ENCODE data around the gene CXCL16. TPM values are rescaled to one million over a fixed set of nuclear protein-coding genes. Genes with fewer than 3 reads are reported as not detected.

The CXCL16 gene
- total RNA-seq, 1 experiment from 2014 or later: 4.5 TPM

GRCh38 chr17:4701116-4701515, 38.6 kb downstream of the CXCL16 start:
- Histone ChIP-seq H3K4ac (ENCODE audit: low read depth, low read length) (no peak overlapping the region), H4K5ac (ENCODE audit: insufficient read length, low read depth, low read length) (no peak overlapping the region), H3K27ac (ENCODE audit: insufficient read length, low read depth, low read length) (no peak overlapping the region), H2AFZ (ENCODE audit: low read length) (no peak overlapping the region), H4K20me1 (ENCODE audit: control insufficient read depth, insufficient read depth, insufficient read length) (no peaks in the 10 kb centered on the region), H2BK120ac (ENCODE audit: low read depth, low read length, poor library complexity, severe bottlenecking) (no peak overlapping the region), H3K4me1 (ENCODE audit: insufficient read depth, low read length) (no peaks in the 10 kb centered on the region; the same call in 1 of the 2 replicates), H3K23ac (ENCODE audit: insufficient read length, low read depth, low read length) (no peak overlapping the region), H3T11ph (ENCODE audit: low read length) (no peak overlapping the region), H3K9me3 (ENCODE audit: control insufficient read depth, low read depth, low read length) (no peaks in the 10 kb centered on the region), H3K23me2 (ENCODE audit: insufficient read length, low read depth, low read length, poor library complexity, severe bottlenecking) (peaks cover 9% of the 10 kb centered on the region), H3K18ac (ENCODE audit: insufficient read length, low read depth, low read length) (no peak overlapping the region), H2BK15ac (ENCODE audit: low read depth, low read length) (no peak overlapping the region), H2BK20ac (ENCODE audit: low read depth, low read length, poor library complexity, severe bottlenecking) (no peak overlapping the region), H3K27me3 (ENCODE audit: insufficient read depth, low read length) (no peaks in the 10 kb centered on the region), H3K79me1 (ENCODE audit: insufficient read depth, low read depth, low read length, poor library complexity, severe bottlenecking) (peaks cover 28% of the 10 kb centered on the region), H4K8ac (replicated peaks; ENCODE audit: insufficient read length, low read depth, low read length) (no peak overlapping the region), H3K4me2 (ENCODE audit: insufficient read depth, insufficient read length, low read length) (no peak overlapping the region), H3K56ac (ENCODE audit: insufficient read length, low read depth, low read length) (no peak overlapping the region), H3K14ac (ENCODE audit: insufficient read depth, low read length) (no peak overlapping the region), H3K9ac (ENCODE audit: extremely low read depth, insufficient read length, low read length) (no peak overlapping the region), H2BK5ac (ENCODE audit: insufficient read length, low read length) (no peak overlapping the region), H2AK5ac (ENCODE audit: insufficient read length, low read length) (no peak overlapping the region), H2BK12ac (ENCODE audit: insufficient read length, low read depth, low read length) (no peak overlapping the region), H3K79me2 (ENCODE audit: insufficient read depth, low read length) (peaks cover 32% of the 10 kb centered on the region; the same call in 1 of the 2 replicates), H4K91ac (ENCODE audit: insufficient read length, low read depth, low read length) (no peak overlapping the region)
- Mint-ChIP-seq H3K4me1 (peaks cover 31 to 32% of the 10 kb centered on the region in 2 experiments), H3K9me3 (no peaks in the 10 kb centered on the region), H3K36me3 (ENCODE audit: insufficient read depth in 1 of 3, low read depth in 3 of 3) (peaks cover 8 to 26% (median 25%) of the 10 kb centered on the region in 3 experiments; a peak in 6 of 7 replicates), H3K4me3 (no peak overlapping the region), H3K27me3 (ENCODE audit: low read depth) (no peaks in the 10 kb centered on the region), H3K27ac (no peak overlapping the region)
- no peak for TF ChIP-seq CTCF (conservative IDR thresholded peaks at IDR 0.05)
- DNase-seq: no peak
- WGBS (ENCODE audit: extremely low coverage, insufficient read length, low lambda C conversion rate): no CpG with 5 or more reads among the region's 1 CpG

Measured in H9 (cell line).